GDM1 (cell line): ENCODE results near the gene CKMT2.

ENCODE experiments used
- DNase-seq: peaks from one replicate; lab custom pipeline; 2025; lab: John Stamatoyannopoulos, UW

The CKMT2 gene

DNA sequence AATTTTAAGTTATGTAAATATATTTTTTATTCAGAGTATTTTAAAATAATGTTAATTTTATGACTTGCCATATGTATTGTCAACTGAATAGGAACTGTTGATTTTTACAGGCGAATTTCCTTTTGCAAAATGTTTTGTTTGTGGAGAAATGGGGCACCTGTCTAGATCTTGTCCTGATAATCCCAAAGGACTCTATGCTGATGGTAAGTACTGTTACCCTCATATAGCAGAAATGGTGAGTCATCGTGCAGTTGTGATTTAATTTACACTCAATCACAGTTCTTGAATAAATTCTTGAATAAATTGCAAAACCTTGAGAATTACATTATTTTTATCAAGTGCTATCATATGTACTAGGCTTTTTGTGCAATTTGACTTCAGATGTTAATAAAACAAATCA, 75.7 kb downstream of the CKMT2 start:
- DNase-seq = no peak

- DNase-seq = no peak
Observed at GRCh38 chr5:81310402-81311063, 77.4 kb downstream of the CKMT2 start.

DNA sequence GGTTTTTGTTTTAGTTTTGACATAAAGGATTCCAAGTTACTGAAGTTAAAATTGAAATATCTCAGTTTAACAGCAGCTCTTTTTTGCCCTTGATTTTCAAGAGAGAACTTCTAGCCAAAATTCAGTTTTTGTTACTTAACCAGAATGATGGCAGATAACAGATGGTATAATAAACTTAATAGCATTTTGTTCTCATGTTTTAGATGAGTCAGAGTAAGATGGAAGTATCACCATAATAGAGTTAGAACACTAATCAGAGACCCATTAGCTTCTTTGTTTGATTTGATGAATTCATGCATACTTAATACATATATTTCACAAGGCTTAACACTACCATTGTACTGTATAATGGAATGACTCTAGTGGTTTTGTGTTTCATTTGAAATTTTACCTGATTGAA, 80.2 kb downstream of the CKMT2 start:
- DNase-seq = no peak

- no peak for DNase-seq
Observed at GRCh38 chr5:81313686-81314085, 80.6 kb downstream of the CKMT2 start.

DNA sequence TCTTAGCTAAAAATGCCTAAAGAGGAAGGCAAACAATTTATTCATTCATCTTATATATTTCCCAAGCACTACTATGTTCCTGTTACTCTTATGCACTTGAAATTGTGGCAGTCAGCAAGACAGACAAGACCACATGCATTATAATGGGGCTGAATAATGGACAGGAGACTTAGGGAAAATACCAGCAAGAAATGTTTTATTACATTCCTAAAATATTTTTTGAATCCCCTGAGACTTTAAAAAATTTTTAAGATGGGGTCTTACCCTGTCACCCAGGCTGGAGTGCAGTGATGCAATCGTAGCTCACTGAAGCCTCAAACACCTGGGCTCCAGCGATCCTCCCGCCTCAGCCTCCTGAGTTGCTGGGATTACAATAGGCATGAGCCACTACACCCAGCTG, 81.5 kb downstream of the CKMT2 start:
- no peak for DNase-seq

DNA sequence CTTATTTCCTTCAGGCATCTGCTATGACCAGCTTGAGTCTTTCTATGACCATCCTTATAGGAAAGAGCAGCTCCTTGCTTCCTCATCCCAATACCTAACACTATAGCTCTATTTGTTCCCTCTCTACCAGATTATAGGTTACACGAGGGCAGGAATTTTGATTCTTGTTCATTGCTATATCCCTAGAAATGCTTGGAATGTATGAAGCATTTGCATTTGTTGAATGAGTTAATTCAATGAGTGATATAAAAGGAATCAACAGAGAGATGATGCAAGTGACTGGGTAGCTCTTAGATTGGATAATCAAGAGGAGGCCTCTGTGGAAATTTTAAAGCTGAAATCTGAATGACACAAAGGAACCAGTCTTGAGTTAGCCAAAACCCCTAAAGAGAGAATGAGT, 82.2 kb downstream of the CKMT2 start:
- no peak for DNase-seq

DNA sequence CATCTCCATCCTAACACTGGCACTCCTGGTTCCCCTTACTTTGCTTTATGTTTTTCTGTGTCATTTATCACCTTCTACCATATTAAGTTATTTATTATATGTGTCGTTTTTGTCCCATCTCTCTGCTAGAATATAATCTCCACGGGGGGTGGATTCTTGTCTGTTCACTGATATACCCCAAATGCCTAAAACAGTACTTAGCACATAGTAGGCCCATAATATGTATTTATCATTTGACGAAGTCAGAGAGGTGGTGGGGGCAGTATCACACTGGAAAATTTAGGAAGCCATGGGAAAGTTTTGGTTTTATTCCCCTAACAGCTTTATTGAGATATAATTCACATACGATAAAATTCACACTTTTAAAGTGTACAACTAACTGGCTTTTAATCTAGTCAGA, 82.7 kb downstream of the CKMT2 start:
- no peak for DNase-seq
